ENCODE results near the gene OGDH.
A peak's percentile ranks its signal among the peaks of the same experiment; 100 is the strongest.

OGDH gene

DNA sequence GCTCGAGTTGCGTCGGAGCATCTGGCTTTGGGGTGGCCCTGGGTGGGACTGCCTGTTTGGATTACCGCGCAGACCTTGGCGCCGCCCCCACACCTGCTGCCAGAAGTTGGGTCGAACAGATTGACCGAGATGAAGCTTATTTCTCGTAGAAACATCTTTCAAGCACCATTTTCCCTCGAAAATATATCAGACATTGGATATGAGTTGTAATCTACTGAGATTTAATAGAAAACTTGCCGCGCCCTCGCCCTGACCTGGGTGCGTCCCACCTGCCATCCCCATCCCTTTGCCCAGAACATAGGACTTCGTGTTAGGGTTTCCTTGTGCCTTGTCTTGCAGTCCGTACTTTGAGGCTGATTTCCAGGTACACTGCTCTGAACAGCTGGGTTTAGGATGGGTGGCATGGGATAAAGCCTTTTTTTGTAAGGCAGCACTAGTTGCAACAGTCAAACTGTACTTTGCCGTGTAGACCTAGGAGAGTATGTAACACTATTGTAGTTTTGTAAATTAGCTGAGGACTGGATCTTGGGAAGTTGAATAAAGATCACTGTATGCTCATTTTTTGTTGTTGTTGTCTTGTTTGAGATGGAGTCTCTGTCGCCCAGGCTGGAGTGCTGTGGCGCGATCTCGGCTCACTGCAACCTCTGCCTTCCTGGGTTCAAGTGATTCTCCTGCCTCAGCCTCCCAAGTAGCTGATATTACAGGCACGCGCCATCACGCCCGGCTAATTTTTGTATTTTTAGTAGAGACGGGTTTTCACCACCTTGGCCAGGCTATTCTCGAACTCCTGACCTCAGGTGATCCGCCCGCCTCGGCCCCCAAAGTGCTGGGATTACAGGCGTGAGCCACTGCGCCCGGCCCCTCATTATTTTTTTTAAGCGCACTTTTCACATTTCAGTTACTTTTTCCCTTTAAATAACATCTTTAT is 978 bp downstream of the OGDH start:
- in situ Hi-C loops (cut with MboI; ENCODE audit: low sequenced_read_pairs, unreplicated experiment) = no loop called here
- no peak for DNase-seq (ENCODE audit: low spot score)
- TF ChIP-seq, protein P1, sequence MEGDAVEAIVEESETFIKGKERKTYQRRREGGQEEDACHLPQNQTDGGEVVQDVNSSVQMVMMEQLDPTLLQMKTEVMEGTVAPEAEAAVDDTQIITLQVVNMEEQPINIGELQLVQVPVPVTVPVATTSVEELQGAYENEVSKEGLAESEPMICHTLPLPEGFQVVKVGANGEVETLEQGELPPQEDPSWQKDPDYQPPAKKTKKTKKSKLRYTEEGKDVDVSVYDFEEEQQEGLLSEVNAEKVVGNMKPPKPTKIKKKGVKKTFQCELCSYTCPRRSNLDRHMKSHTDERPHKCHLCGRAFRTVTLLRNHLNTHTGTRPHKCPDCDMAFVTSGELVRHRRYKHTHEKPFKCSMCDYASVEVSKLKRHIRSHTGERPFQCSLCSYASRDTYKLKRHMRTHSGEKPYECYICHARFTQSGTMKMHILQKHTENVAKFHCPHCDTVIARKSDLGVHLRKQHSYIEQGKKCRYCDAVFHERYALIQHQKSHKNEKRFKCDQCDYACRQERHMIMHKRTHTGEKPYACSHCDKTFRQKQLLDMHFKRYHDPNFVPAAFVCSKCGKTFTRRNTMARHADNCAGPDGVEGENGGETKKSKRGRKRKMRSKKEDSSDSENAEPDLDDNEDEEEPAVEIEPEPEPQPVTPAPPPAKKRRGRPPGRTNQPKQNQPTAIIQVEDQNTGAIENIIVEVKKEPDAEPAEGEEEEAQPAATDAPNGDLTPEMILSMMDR (IDR thresholded peaks at IDR 0.05; ENCODE audit: borderline replicate concordance, control extremely low read depth, extremely low read depth, insufficient read depth, missing control alignments) = no peak

DNA sequence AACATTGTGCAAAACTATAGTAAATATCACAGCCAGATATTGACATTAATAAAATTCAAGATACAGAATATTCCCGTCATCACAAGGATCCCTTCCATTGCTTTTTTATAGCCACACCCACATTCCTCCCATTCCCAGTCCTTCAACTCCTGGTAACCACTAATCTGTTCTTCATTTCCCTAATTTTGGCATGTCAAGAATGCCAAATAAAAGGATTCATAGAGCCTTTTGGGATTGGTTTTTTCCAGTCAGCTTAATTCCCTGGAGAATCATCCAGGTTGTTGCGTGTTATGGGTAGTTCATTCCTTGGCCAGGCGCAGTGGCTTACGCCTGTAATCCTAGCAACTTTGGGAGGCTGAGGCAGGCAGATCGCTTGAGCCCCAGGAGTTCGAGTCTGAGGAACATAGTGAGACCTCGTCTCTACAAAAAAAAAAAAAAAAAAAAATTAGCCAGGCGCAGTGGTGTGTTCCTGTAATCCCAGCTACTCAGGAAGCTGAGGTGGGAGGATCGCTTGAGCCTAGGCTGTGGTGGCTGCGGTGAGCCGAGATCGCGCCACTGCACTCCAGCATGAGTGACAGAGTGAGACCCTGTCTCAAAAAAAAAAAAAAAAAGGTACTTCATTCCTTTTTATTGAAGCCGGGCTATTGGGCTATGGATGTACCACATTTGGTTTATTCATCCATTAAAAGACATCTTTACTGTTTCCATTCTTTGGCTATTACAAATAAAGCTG is 2.7 kb downstream of the OGDH start:
- in situ Hi-C loops (cut with MboI; ENCODE audit: low sequenced_read_pairs, unreplicated experiment) = no loop called here
- TF ChIP-seq, protein P1 (IDR thresholded peaks at IDR 0.05; ENCODE audit: borderline replicate concordance, control extremely low read depth, extremely low read depth, insufficient read depth, missing control alignments) = no peak

DNA sequence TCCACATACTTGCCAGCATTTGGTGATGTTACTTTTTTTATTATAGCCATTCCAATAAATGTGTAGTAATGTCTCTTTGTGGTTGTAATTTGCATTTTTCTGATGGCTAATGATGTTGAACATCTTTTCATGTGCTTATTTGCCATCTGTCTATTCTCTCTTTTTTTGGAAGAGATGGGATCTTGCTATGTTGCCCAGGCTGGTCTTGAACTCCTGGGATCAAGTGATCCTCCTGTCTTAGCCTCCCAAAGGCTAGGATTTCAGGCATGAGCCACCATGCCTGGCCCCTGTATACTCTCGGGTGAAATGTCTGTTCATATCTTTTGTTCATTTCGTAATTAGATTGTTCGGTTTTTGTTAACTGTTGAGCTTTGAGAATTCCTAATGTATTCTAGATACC is 3.4 kb downstream of the OGDH start:
- TF ChIP-seq, protein P1 (IDR thresholded peaks at IDR 0.05; ENCODE audit: borderline replicate concordance, control extremely low read depth, extremely low read depth, insufficient read depth, missing control alignments) = no peak
- in situ Hi-C loops (cut with MboI; ENCODE audit: low sequenced_read_pairs, unreplicated experiment) = no loop called here
- DNase-seq (ENCODE audit: low spot score) = no peak

More for the DNA sequence above, 2.7 kb downstream of the OGDH start:
- no peak for DNase-seq (ENCODE audit: low spot score)

DNA sequence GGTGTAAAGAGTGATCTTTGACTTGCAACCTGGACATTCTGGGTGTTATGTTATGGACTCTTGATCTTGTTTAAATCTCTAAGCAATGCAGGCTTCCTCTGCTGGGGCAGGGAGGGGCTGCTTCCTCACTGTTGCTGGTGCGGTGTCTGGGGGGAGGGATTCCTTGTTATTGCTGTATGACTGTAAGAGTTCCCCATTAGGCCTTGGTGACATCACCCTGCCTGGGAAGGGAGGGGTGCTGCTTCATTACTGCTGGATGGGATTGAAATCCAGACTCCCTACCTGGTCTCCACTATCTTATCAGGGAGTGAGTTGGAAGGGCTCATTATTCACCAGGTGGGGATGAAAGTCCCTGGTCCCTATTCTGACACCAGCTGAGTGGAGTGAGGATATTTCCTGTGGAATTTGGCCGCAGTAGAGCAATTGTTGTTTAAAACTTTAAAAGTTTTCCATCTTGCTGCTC is 8.8 kb downstream of the OGDH start:
- peak; percentile 42 for DNase-seq (ENCODE audit: low spot score)
- TF ChIP-seq, protein P1 (IDR thresholded peaks at IDR 0.05; ENCODE audit: borderline replicate concordance, control extremely low read depth, extremely low read depth, insufficient read depth, missing control alignments) = no peak
- in situ Hi-C loops (cut with MboI; ENCODE audit: low sequenced_read_pairs, unreplicated experiment) = no loop called here

DNA sequence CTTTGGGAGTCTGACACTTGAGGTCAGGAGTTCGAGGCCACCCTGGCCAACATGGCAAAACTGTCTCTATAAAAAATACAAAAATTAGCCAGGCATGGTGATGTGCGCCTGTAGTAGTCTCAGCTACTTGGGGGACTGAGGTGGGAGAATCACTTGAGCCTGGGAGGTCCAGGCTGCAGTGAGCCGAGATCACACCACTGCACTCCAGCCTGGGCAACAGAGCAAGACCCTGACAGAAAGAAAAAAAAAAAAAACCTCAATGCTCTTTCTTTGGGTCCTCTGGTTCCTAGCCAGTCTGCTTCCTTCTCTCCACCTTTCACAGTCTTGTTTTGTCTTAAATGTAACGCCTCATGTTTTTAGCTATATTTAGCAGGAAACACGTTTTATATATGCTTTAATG is 9.4 kb downstream of the OGDH start:
- DNase-seq (ENCODE audit: low spot score) = no peak
- in situ Hi-C loops (cut with MboI; ENCODE audit: low sequenced_read_pairs, unreplicated experiment) = no loop called here
- TF ChIP-seq, protein P1 (IDR thresholded peaks at IDR 0.05; ENCODE audit: borderline replicate concordance, control extremely low read depth, extremely low read depth, insufficient read depth, missing control alignments) = no peak

DNA sequence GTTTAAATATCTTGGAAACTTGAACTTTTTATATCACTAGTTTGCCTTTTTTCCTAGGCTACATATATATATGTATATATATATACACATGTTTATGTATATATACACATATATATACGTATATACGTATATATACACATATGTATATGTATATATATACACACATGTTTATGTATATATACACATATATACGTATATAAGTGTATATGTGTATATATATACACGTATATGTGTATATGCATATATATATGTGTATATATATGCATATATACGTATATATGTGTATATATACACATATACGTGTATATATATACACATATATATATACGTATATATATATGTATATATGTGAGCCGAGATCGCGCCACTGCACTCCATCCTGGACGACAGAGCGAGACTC is 10.1 kb downstream of the OGDH start:
- DNase-seq (ENCODE audit: low spot score) = no peak
- in situ Hi-C loops (cut with MboI; ENCODE audit: low sequenced_read_pairs, unreplicated experiment) = no loop called here
- TF ChIP-seq, protein P1 (IDR thresholded peaks at IDR 0.05; ENCODE audit: borderline replicate concordance, control extremely low read depth, extremely low read depth, insufficient read depth, missing control alignments) = no peak
